GM18868 (cell line): ENCODE results near the gene CD1B.
A peak's percentile ranks its signal among the peaks of the same experiment; 100 is the strongest.
"Not testable (repeated sequence)": the region's sequence is repeated elsewhere in the genome, so short reads cannot be mapped to it uniquely, and the experiment has no call there.

Experiments used
- ATAC-seq: cut with Tn5 transposase; IDR thresholded peaks from one replicate; pipeline ENCODE4 v1.9.1; 2021; ENCODE audit warnings: mild to moderate bottlenecking, moderate library complexity; ENCODE audit not compliant: unreplicated experiment

CD1B gene

GRCh38 chr1:158329300-158329699 is 2.0 kb downstream of the CD1B start:
- no peak for ATAC-seq

DNA sequence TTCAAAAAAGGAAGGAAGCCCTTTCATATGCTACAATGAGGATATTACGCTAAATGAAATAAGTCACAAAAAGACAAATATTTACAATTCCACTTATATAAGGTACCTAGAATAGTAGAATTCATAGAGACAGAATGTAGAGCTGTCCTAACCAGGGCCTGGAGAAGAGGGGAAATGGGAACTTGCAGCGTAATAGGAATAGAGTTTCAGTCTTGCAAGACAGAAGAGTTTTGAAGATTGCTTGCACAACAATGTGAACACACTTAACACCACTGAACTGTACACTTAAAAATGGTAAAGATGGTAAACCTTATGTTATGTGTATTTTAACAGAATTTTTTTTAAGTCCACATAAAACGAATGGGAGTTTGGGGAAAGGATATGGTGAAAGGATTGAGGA is 2.9 kb downstream of the CD1B start:
- ATAC-seq = no peak

DNA sequence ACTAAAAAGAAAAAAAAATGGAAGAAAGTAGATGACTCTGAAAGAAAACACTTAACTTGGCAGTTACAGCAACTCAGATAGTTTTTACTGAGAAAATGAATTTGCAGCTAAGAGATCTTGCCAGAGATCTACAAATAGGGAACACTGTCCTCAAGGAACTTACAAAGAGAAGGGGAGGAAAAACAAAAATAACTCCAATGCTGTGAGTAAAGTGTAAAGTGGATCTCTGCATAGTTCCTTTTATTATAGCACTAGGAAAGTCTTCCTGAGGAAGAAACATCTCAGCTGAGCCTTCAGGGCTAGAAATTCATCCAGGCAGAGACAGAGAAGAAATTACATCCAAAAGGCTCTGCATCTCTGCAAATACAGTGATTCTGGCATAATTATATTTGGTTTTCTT is 3.9 kb downstream of the CD1B start:
- no peak for ATAC-seq

- ATAC-seq = peak; percentile 71
Measured at GRCh38 chr1:158324395-158324794, 6.9 kb downstream of the CD1B start.

- peak; percentile 28 for ATAC-seq
Measured at GRCh38 chr1:158323866-158324265, 7.5 kb downstream of the CD1B start.

DNA sequence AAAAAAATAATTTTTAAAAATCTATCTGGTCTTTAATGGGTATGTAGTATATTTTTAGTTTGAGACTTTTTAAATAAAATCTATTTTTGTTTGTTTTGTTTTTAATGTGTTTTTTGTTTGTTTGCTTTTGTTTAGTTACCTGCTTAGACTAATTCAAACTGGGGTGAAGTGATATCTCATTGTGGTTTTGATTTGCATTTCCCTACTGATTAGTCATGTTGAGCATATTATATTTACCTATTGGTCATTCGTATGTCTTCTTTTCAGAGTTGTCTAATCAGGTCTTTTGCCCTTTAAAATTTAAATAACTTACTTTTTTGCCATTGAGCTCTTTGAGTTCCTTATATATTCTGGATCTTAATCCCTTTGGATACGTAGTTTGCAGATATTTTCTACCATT is 20.3 kb downstream of the CD1B start:
- ATAC-seq = peak; percentile 71

GRCh38 chr1:158310623-158311022 is 20.7 kb downstream of the CD1B start:
- ATAC-seq = peak; percentile 70

DNA sequence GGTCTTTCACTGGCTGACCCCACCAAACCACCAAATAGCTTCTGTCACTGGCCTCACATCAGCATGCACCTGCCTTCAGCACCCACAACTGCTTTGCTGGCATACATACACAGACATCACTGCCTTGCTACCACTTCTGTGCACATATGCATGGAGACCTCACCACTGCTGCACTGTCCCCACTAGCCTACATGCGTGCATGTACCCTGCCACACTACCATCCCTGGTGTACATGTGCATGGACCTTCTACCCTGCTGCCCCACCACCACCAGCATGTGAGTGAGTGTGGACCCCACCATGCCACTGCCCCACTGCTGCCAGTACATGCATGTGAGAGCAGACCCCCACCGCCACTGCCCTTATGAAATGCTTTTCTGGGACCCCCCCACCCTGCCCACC is 35.5 kb downstream of the CD1B start:
- ATAC-seq = no peak

DNA sequence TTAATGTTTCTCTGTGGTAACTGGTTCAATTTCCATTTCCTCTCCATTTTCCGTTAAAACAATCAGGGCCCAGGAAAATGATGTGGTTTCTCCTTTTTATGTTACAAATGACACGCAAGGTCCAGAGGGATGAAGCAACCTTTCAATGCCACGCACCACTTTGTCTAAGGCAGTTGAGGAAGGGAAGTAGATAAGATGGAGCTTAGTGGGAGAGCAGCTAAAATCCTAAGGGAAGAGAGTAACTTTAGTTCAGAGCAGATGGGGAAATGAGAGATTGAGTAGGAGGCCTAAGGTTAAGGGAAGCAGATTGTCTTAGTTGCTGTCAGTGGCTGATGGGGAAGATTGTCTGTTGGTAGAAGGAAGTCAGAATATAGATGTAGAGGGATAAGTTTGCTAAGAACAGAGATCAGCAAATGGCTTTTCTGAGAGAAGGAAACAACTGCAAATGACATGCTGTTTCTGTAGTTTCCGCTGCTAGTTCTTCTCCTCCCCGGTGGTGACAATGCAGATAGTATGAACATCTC is 40.9 kb downstream of the CD1B start:
- no peak for ATAC-seq

GRCh38 chr1:158289811-158290210 is 41.5 kb downstream of the CD1B start, which contains the start of gene CD1C:
CD1C (plus strand) TSS chr1:158289923; CDS start chr1:158290065, 142 bp downstream.
- ATAC-seq = no peak

DNA sequence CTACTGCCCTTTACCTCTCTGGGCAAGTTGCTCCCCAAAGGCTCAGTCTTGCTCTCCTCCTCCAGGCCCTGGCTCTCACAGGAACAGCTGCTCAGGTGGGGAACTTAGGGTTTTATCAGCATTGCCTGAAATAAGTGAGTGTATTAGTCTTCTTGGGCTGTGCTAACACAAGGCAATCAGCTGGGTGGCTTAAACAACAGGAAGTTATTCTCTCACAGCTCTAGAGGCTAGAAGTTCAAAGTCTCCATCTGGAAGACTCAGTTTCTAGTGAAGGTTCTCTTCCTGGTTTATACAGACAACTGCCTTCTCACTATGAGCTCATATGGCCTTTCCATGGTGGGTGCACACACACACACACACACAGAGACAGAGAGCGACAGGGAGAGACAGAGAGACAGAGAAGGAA is 44.4 kb downstream of the CD1B start:
- peak; percentile 27 for ATAC-seq

DNA sequence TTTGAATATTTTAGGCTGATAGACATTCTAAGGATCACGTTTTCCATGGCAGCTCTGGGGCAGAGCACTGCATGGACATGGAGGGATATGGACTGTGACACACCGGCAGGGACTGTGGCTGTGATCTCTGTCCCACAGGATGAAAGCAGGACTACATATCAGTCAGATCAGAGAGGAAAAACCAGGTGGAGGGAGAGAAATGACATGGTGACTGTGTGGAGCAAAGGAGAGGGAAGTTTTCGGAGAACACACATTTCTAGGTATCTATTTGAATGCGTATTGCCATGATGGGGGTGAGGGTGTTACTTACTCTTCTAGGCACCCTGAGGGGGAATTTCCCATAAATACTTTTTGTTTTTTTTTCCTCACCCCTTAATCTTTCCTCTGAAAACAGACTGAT is 44.8 kb downstream of the CD1B start:
- ATAC-seq = peak; percentile 18

- ATAC-seq = peak; percentile 72
Measured at GRCh38 chr1:158285756-158286241, 45.5 kb downstream of the CD1B start.

- ATAC-seq = peak; percentile 45
Measured at GRCh38 chr1:158283965-158284364, 47.4 kb downstream of the CD1B start.

GRCh38 chr1:158282421-158282820 is 48.9 kb downstream of the CD1B start:
- not testable (repeated sequence) for ATAC-seq
